ENCODE data around the gene ATP1A3. TPM values are rescaled to one million over a fixed set of nuclear protein-coding genes. Genes with fewer than 3 reads are reported as not detected.

The ATP1A3 gene
- total RNA-seq, 1 experiment from 2014 or later, result 34.7 TPM

GRCh38 chr19:41999878-42000208 lies 5.8 kb upstream of the ATP1A3 start:
- ChIA-PET POLR2A (no interaction called here), CTCF (no interaction called here), RAD21 (ENCODE audit: low non-redundant PET in 1 of 2, low total read pairs in 2 of 2, uncharacterized antibody in 2 of 2, unreplicated experiment in 2 of 2) (no interaction called here)
- Histone ChIP-seq H3K27ac (ENCODE audit: low read depth, low read length) (no peak overlapping the region), H3K9me2 (ENCODE audit: insufficient read depth) (no peaks in the 10 kb centered on the region), H3K9me3 (ENCODE audit: control insufficient read depth in 1 of 2, insufficient read depth in 1 of 2, low read depth in 1 of 2, low read length in 2 of 2) (no peaks in the 10 kb centered on the region), H3K9ac (ENCODE audit: low read length) (no peak overlapping the region), H3K79me2 (ENCODE audit: insufficient read depth, low read length) (no peaks in the 10 kb centered on the region), H3K27me3 (ENCODE audit: insufficient read depth, low read length) (peaks cover 28% of the 10 kb centered on the region; the same call in 1 of the 2 replicates), H3K4me3 (replicated peaks in 1 of 2; ENCODE audit: low read depth in 1 of 2, low read length in 2 of 2) (no peak overlapping the region), H3K36me3 (ENCODE audit: control insufficient read depth in 1 of 2, insufficient read depth in 2 of 2, low read length in 2 of 2) (no peaks in the 10 kb centered on the region), H4K20me1 (ENCODE audit: insufficient read depth) (no peaks in the 10 kb centered on the region), H3K4me1 (ENCODE audit: control insufficient read depth in 1 of 2, insufficient read depth in 2 of 2, low read length in 2 of 2) (peaks cover 0 to 11% of the 10 kb centered on the region in 2 experiments; a peak in 2 of 4 replicates), H2AFZ (ENCODE audit: low read depth, low read length, poor library complexity, severe bottlenecking) (no peak overlapping the region), H3K4me2 (ENCODE audit: low read length) (no peak overlapping the region)
- ATAC-seq (no peak), DNase-seq (ENCODE audit: low read depth, low spot score) (no peak)
- TF ChIP-seq TCF7L2 (IDR thresholded peaks at IDR 0.05; ENCODE audit: borderline replicate concordance, extremely low read depth, insufficient read depth, insufficient read length) (no peak), SRF (IDR thresholded peaks at IDR 0.05; ENCODE audit: low read depth) (no peak), CEBPB (IDR thresholded peaks at IDR 0.05; ENCODE audit: low read depth) (no peak), ZFX (IDR thresholded peaks at IDR 0.05) (no peak), ZBTB33 (IDR thresholded peaks at IDR 0.05; ENCODE audit: extremely low read depth, insufficient replicate concordance, low read length) (no peak), SIN3A (IDR thresholded peaks at IDR 0.05; ENCODE audit: low read depth) (no peak)
- BruUV-seq (replicated peaks), result no TSS peak
- intact Hi-C loops (cut with micrococcal nuclease), result loop anchor here (10.0 kb wide), 1 partner anchor 95 kb away; no protein-coding TSS in a partner anchor

- peaks cover 24% of the 10 kb centered on the region; the same call in 1 of the 2 replicates for H3K27me3 ChIP-seq (ENCODE audit: insufficient read depth, low read length)
- CTCF ChIA-PET, result no interaction called here
- intact Hi-C loops (cut with micrococcal nuclease), result loop anchor here (10.0 kb wide), 1 partner anchor 96 kb away; no protein-coding TSS in a partner anchor
- no peak for TF ChIP-seq POLR2A (IDR thresholded peaks at IDR 0.05; ENCODE audit: borderline replicate concordance, extremely low read depth, insufficient read depth, insufficient read length)
- no peak for TF ChIP-seq EZH2 (IDR thresholded peaks at IDR 0.05)
- TF ChIP-seq EGR1 (IDR thresholded peaks at IDR 0.05; ENCODE audit: low read depth), result no peak
- no peak for TF ChIP-seq POLR2AphosphoS5 (IDR thresholded peaks at IDR 0.05; ENCODE audit: low read depth, low read length)
- TF ChIP-seq MAX (IDR thresholded peaks at IDR 0.05), result no peak
- TF ChIP-seq YY1 (IDR thresholded peaks at IDR 0.05; ENCODE audit: extremely low read depth, insufficient replicate concordance, low read depth, low read length), result no peak
- TF ChIP-seq CTCF (IDR thresholded peaks at IDR 0.05 in 2 of 3, conservative IDR thresholded peaks at IDR 0.05 in 1 of 3; ENCODE audit: borderline replicate concordance in 1 of 3, insufficient read depth in 1 of 3, low read depth in 2 of 3, low read length in 2 of 3), result no peak
- TF ChIP-seq ZBTB33 (IDR thresholded peaks at IDR 0.05; ENCODE audit: extremely low read depth, insufficient replicate concordance, low read length), result no peak
Measured at GRCh38 chr19:41999071-41999877, 5.2 kb upstream of the ATP1A3 start.

More at GRCh38 chr19:41999071-41999877, 5.2 kb upstream of the ATP1A3 start:
- no peak for DNase-seq (ENCODE audit: low read depth, low spot score)
- Histone ChIP-seq H3K4me1 (ENCODE audit: control insufficient read depth in 1 of 2, insufficient read depth in 2 of 2, low read length in 2 of 2) (peaks cover 0 to 12% of the 10 kb centered on the region in 2 experiments; a peak in 2 of 4 replicates), H3K27ac (ENCODE audit: low read depth, low read length) (no peak overlapping the region), H3K9ac (ENCODE audit: low read length) (no peak overlapping the region), H2AFZ (ENCODE audit: low read depth, low read length, poor library complexity, severe bottlenecking) (no peak overlapping the region), H3K4me2 (ENCODE audit: low read length) (no peak overlapping the region), H3K36me3 (ENCODE audit: control insufficient read depth in 1 of 2, insufficient read depth in 2 of 2, low read length in 2 of 2) (no peaks in the 10 kb centered on the region), H3K9me2 (ENCODE audit: insufficient read depth) (no peaks in the 10 kb centered on the region), H3K79me2 (ENCODE audit: insufficient read depth, low read length) (no peaks in the 10 kb centered on the region), H3K9me3 (ENCODE audit: control insufficient read depth in 1 of 2, insufficient read depth in 1 of 2, low read depth in 1 of 2, low read length in 2 of 2) (no peaks in the 10 kb centered on the region), H3K4me3 (replicated peaks in 1 of 2; ENCODE audit: low read depth in 1 of 2, low read length in 2 of 2) (no peak overlapping the region), H4K20me1 (ENCODE audit: insufficient read depth) (no peaks in the 10 kb centered on the region)
- ATAC-seq, result no peak
- no TSS peak for BruUV-seq (replicated peaks)
- RAD21 ChIA-PET (ENCODE audit: low non-redundant PET in 1 of 2, low total read pairs in 2 of 2, uncharacterized antibody in 2 of 2, unreplicated experiment in 2 of 2), result no interaction called here
- POLR2A ChIA-PET, result no interaction called here
